ENCODE measurements around the gene KIF3C.

DNA sequence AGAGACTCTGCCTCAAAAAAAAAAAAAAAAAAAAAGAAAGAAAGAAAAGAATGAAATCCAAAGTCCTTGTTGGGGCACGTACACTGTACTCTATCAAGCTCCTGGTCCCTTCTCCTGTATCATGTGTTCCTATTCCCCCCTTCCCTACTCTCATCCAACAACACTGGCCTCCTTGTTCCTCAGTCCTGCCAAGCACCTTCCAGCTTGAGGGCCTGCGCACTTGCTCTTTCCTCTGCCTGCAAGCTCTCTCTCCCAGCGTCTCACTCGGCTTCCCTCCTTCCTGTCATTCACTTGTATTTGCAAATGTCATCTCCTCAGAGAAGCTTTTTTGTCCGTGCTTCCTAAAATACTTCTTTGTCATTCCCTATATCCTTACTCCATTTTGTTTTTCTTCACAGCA, 10.8 kb upstream of the KIF3C start:
- TF ChIP-seq, protein P1, sequence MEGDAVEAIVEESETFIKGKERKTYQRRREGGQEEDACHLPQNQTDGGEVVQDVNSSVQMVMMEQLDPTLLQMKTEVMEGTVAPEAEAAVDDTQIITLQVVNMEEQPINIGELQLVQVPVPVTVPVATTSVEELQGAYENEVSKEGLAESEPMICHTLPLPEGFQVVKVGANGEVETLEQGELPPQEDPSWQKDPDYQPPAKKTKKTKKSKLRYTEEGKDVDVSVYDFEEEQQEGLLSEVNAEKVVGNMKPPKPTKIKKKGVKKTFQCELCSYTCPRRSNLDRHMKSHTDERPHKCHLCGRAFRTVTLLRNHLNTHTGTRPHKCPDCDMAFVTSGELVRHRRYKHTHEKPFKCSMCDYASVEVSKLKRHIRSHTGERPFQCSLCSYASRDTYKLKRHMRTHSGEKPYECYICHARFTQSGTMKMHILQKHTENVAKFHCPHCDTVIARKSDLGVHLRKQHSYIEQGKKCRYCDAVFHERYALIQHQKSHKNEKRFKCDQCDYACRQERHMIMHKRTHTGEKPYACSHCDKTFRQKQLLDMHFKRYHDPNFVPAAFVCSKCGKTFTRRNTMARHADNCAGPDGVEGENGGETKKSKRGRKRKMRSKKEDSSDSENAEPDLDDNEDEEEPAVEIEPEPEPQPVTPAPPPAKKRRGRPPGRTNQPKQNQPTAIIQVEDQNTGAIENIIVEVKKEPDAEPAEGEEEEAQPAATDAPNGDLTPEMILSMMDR (IDR thresholded peaks at IDR 0.05) = no peak
- TF ChIP-seq POLR2A (IDR thresholded peaks at IDR 0.05) = no peak

Data from Peyer's patch (tissue), 4 donors.